Progenitor cell of endocrine pancreas (in vitro differentiated cells): ENCODE measurements around the gene HAPLN1. TPM values are rescaled to one million over a fixed set of nuclear protein-coding genes. Genes with fewer than 3 reads are reported as not detected.

Experiments used
- DNase-seq: peaks from one replicate; pipeline ENCODE4 v3.0.0; 2021; ENCODE audit warnings: low spot score; ENCODE audit not compliant: unreplicated experiment
- H3K27ac Mint-ChIP-seq: 2 replicates; pipeline ENCODE4 v1.8.0; 2021; ENCODE audit warnings: mild to moderate bottlenecking, moderate library complexity, mixed read lengths
- H3K27me3 Mint-ChIP-seq: 2 replicates; pipeline ENCODE4 v1.8.0; 2021; ENCODE audit warnings: mixed read lengths
- H3K36me3 Mint-ChIP-seq: 2 replicates; pipeline ENCODE4 v1.8.0; 2022; ENCODE audit warnings: mixed read lengths; ENCODE audit not compliant: insufficient read depth
- H3K4me1 Mint-ChIP-seq: 2 replicates; pipeline ENCODE4 v1.8.0; 2021; ENCODE audit warnings: low read depth, mixed read lengths
- H3K4me3 Mint-ChIP-seq: 2 replicates; pipeline ENCODE4 v1.8.0; 2021; ENCODE audit warnings: low read depth, mild to moderate bottlenecking, moderate library complexity, mixed read lengths
- H3K9me3 Mint-ChIP-seq: 2 replicates; pipeline ENCODE4 v1.8.0; 2021; ENCODE audit warnings: low read depth, mixed read lengths
- total RNA-seq: library from RNA; stranded (reverse); gene quantifications from 2 replicates; pipeline ENCODE4 v1.2.1, GENCODE V29; 2021
- TF ChIP-seq, protein P1 (sequence below): fragments of 200-600 bp; sonication (generic); IDR thresholded peaks from one replicate; pipeline ENCODE4 v1.5.0; 2021; ENCODE audit warnings: antibody characterized with exemption, mild to moderate bottlenecking; ENCODE audit not compliant: unreplicated experiment

HAPLN1 gene
- total RNA-seq, 1 donor from 2014 or later, result 0.89 TPM

DNA sequence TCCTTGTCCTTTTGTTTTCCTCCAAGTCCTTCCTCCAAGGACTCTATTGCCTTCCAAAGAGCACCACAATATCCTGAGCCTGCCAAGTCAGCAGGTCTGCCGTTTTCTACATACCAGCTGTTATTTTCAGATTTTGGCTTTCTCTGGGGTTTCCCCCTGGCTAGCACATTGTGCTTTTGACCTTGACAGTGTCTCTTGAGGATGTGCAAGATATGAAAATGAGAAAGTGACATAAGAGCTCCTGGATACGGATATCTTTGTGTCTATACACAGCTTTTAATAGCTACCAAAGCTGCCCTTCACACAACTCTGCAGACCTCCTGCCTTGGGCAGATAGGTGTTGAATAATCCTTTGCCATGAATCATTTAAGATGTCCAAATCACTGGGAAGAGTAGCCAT is 67.0 kb downstream of the HAPLN1 start:
- no peak for DNase-seq
- H3K27me3 Mint-ChIP-seq, result no peaks in the 10 kb centered on the region
- TF ChIP-seq, protein P1, sequence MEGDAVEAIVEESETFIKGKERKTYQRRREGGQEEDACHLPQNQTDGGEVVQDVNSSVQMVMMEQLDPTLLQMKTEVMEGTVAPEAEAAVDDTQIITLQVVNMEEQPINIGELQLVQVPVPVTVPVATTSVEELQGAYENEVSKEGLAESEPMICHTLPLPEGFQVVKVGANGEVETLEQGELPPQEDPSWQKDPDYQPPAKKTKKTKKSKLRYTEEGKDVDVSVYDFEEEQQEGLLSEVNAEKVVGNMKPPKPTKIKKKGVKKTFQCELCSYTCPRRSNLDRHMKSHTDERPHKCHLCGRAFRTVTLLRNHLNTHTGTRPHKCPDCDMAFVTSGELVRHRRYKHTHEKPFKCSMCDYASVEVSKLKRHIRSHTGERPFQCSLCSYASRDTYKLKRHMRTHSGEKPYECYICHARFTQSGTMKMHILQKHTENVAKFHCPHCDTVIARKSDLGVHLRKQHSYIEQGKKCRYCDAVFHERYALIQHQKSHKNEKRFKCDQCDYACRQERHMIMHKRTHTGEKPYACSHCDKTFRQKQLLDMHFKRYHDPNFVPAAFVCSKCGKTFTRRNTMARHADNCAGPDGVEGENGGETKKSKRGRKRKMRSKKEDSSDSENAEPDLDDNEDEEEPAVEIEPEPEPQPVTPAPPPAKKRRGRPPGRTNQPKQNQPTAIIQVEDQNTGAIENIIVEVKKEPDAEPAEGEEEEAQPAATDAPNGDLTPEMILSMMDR, result no peak
- H3K36me3 Mint-ChIP-seq, result no peaks in the 10 kb centered on the region
- no peak overlapping the region for H3K27ac Mint-ChIP-seq
- no peaks in the 10 kb centered on the region for H3K9me3 Mint-ChIP-seq
- no peak overlapping the region for H3K4me3 Mint-ChIP-seq
- no peaks in the 10 kb centered on the region for H3K4me1 Mint-ChIP-seq

- Mint-ChIP-seq H3K27me3 (no peaks in the 10 kb centered on the region), H3K4me3 (no peak overlapping the region), H3K27ac (no peak overlapping the region), H3K4me1 (no peaks in the 10 kb centered on the region), H3K36me3 (no peaks in the 10 kb centered on the region), H3K9me3 (no peaks in the 10 kb centered on the region)
- TF ChIP-seq, protein P1, result no peak
- no peak for DNase-seq
These were observed 74.7 kb downstream of the HAPLN1 start for GRCh38 chr5:83645936-83646335.

- no peaks in the 10 kb centered on the region for H3K4me1 Mint-ChIP-seq
These were observed 76.4 kb downstream of the HAPLN1 start for GRCh38 chr5:83644301-83644700.

DNA sequence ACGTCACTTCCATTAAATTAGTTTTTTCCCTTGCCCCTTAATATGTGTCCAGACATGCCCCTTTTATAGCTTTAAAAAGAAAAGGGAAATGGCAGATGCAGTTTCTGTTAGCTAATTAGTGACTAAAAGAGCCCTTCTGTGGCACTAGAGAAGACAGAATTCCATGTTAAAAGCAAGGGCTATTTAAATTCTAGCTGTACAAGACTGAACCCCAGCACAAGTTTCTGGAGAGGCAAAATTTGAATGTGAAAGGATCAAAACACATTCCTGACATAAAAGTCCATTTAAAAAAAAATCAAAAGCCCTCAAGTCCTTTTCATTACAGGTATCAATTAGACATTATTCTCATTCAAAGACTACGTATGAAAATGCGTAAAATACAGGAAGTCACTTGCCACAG is 78.7 kb downstream of the HAPLN1 start:
- TF ChIP-seq, protein P1, result no peak
- no peaks in the 10 kb centered on the region for H3K9me3 Mint-ChIP-seq
- DNase-seq, result no peak
- no peak overlapping the region for H3K27ac Mint-ChIP-seq
- H3K27me3 Mint-ChIP-seq, result no peaks in the 10 kb centered on the region
- H3K4me3 Mint-ChIP-seq, result no peak overlapping the region
- no peaks in the 10 kb centered on the region for H3K4me1 Mint-ChIP-seq
- H3K36me3 Mint-ChIP-seq, result no peaks in the 10 kb centered on the region

More at GRCh38 chr5:83644301-83644700, 76.4 kb downstream of the HAPLN1 start:
- Mint-ChIP-seq H3K4me3 (no peak overlapping the region), H3K27ac (no peak overlapping the region), H3K36me3 (no peaks in the 10 kb centered on the region), H3K9me3 (no peaks in the 10 kb centered on the region), H3K27me3 (no peaks in the 10 kb centered on the region)
- TF ChIP-seq, protein P1, result no peak
- no peak for DNase-seq

- H3K27me3 Mint-ChIP-seq, result no peaks in the 10 kb centered on the region
- no peak overlapping the region for H3K27ac Mint-ChIP-seq
- DNase-seq, result no peak
- TF ChIP-seq, protein P1, result no peak
- no peaks in the 10 kb centered on the region for H3K4me1 Mint-ChIP-seq
- no peaks in the 10 kb centered on the region for H3K36me3 Mint-ChIP-seq
- H3K9me3 Mint-ChIP-seq, result no peaks in the 10 kb centered on the region
- no peak overlapping the region for H3K4me3 Mint-ChIP-seq
These were observed 80.7 kb downstream of the HAPLN1 start for GRCh38 chr5:83639911-83640310.
